Esophagus muscularis mucosa (tissue), 4 donors: ENCODE results near the gene TEX48.

ENCODE experiments used
- CTCF ChIP-seq, 3 experiments: fragments of 200-600 bp in 2 of 3; fragments of 450-650 bp in 1 of 3; sonication (generic) in 2 of 3; IDR thresholded peaks; one replicate each; pipeline ENCODE4 v1.5.1; 2017 to 2019; ENCODE audit warnings: antibody characterized with exemption in 3 of 3, mild to moderate bottlenecking in 2 of 3, moderate library complexity in 1 of 3
- EP300 ChIP-seq: sonication (generic); formaldehyde crosslinking; IDR thresholded peaks from one replicate; pipeline ENCODE4 v1.6.1; 2017; ENCODE audit warnings: antibody characterized with exemption
- POLR2A ChIP-seq: fragments of 450-650 bp; IDR thresholded peaks from one replicate; pipeline ENCODE4 v1.6.1; 2017; ENCODE audit warnings: antibody characterized with exemption, moderate library complexity, mild to moderate bottlenecking, low read depth

- TF ChIP-seq POLR2A = no peak
- TF ChIP-seq CTCF (IDR thresholded peaks at IDR 0.05) = peak; percentile 55 to 79 (median 64)
- TF ChIP-seq EP300 = no peak
Measured at GRCh38 chr9:114662081-114662989, 19.7 kb downstream of the TEX48 start.
